Eye (tissue), 1 donor: ENCODE measurements around the gene SMOC2.

Experiments
- DNase-seq: peaks from one replicate; pipeline ENCODE4 v3.0.0-alpha.2; 2015

The SMOC2 gene, protein sequence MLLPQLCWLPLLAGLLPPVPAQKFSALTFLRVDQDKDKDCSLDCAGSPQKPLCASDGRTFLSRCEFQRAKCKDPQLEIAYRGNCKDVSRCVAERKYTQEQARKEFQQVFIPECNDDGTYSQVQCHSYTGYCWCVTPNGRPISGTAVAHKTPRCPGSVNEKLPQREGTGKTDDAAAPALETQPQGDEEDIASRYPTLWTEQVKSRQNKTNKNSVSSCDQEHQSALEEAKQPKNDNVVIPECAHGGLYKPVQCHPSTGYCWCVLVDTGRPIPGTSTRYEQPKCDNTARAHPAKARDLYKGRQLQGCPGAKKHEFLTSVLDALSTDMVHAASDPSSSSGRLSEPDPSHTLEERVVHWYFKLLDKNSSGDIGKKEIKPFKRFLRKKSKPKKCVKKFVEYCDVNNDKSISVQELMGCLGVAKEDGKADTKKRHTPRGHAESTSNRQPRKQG

DNA sequence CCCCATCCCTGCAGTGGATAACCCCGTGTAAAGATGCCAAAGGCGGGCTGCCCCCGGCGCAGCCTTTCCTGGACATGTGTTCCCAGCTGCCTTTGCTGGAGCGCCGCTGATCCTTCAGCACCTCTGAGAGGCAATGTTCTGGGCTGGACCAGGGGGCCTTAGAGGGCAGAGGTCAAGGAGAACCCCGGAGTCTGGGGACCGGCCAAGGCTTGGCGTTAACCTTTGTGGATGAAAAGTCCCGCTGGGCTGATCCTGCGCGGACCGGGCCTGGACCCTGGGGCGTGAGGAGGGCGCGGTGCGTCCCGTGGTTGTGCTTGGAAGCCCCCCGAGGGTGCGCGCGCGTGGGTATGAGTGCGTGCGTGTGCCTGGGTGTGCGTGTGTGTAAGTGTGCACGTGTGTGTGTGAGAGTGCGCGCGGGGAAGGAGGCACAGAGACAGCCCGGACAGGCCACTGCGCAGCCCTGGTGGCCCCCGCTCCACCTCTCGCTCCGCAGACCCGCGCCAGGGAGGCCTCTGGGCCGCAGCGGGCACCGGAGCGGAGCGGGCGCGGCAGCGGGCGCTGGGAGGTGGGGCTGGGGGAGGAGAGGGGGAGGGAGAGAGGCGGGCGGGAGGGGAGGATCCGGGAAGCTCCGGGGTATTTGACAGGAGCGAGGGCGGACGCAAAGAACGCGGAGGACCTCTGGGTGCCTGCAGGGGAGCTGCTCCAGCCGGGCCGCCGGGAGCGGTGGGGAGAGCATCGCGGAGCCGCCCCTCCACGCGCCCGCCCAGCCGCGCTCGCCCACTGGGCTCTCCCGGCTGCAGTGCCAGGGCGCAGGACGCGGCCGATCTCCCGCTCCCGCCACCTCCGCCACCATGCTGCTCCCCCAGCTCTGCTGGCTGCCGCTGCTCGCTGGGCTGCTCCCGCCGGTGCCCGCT is at the start of gene SMOC2:
TSS of gene SMOC2 (plus strand) at position 665 of the 914 bp plus-strand sequence. CDS start at position 852, 187 bp downstream.
- peak; percentile 67 for DNase-seq

DNA sequence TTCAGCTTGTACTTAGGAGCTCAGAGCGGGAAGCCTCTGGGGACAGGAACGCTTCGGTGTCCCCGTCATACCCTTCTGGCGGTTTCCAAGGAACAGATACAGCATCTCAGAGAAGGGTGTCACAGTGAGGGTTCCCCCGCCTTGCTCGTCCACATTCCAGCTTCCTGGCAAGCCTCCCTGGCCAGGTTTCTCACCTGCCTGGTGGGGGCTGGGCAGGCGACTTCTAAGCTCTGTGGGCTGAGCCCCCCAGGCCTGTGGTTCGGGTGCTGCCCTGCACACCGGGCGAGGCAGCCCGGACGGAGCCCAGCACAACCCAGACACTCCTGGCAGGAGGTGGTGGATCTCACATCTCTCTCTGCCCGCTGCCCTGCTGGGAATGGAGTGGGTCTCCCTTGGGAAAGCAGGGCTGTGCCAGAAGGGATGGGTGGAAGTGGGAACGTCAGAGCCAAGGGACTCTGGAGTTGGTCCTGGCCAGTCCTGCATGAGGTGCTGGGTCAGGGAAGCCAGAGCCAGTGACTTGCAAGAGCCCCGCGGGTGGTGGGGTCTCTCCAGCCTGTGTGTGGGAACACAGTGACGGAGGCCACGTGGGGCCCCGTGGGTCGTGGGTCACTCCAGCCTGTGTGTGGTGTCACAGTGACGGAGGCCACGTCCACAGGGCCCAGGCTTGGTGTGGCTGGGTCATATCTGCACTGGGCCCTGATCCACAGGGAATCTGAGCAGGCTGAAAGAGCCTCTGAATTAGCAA is 47.7 kb upstream of the SMOC2 start:
- DNase-seq: no peak

DNA sequence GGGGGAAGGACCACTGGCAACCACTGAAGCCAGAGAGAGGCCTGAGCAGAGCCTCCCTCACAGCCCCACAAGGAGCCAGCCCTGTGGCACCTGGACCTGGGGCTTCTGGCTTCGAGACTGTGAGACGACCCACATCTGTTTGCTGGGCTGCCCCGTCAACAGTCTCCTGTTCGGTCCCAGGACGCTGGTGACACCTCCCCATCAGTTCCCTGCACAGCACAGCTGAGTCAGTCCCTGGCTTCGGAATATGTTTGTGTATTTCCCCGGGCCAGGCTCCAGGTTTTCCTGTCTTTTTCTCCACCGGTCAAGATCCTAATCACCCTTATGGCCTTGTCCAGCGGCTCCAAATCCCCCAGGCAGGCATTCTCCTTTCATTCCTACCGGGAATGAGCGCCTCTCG is 46.4 kb upstream of the SMOC2 start:
- DNase-seq: no peak

DNA sequence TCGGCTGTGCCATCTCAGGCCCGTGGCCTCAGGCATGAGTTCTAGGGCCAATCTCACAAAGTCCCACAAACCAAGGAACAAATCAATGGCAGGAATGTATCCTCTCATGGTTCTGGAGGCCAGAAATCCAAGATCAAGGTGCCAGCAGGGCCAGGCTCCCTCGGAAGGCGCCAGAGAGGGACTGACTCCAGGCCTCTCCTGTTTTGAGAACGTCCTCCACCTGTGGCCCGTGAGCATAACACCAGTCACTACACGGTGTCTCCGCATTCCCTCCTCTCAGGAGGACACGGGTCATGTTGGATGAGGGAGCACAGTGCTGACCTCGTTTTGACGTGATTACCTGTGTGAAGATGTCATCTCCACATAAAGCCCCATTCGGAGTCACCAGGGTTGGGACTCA is 45.0 kb upstream of the SMOC2 start:
- no peak for DNase-seq

DNA sequence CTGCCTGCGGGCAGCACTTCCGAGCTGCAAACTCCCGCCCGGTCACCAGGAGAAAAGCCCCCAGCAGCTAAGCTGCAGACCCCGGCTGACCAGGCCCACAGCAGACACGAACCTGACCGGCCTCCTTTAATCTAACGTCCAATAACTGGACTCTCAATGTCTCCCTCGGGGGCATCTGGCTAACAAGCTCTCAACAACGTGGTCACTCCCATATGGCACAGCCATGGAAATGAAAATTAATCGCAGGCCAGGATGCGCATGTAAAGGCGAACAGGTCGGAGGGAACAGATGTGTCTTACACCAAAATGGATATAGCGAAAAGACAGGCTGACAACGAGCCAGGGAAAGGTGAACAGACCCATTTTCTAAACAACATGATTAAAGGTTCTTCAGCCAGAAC is 44.4 kb upstream of the SMOC2 start:
- no peak for DNase-seq

DNA sequence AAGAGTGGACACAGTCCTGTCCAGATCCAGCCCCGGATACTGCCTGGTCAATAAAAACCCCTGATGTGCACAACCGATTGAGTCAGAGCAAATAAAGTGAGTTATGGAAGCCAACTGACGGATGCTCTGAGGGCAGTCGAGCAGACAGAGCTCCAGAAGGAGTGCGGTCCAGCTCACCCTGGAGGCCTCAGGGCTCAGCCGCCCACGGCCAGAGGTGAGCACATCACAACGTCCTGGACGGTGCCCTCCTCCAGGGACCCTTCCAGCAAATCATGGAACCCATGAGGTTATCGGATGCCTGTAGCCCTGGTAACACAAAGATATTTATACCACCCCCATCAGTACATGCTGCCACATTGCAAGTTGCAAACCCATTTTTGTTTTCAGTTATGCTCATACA is 44.0 kb upstream of the SMOC2 start:
- no peak for DNase-seq

DNA sequence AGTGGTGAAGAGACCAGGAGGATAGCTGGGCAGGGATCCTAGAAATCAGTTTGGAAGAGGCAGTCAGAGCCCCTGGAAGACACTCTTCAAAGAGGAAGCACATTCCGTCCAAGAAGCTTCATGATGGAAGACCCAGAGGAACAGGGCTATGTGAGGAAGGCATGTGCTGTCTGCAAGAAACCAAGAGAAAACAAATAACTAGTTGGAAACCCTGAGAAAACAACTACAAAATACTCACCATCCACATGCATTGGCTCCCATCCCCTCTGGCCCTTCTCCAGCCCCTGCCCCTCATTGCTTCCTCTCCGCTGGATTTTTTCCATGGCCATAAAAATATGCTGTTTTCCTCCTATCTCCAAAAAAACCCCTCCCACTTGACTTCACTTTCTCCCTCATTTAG is 40.9 kb upstream of the SMOC2 start:
- DNase-seq: peak; percentile 58

DNA sequence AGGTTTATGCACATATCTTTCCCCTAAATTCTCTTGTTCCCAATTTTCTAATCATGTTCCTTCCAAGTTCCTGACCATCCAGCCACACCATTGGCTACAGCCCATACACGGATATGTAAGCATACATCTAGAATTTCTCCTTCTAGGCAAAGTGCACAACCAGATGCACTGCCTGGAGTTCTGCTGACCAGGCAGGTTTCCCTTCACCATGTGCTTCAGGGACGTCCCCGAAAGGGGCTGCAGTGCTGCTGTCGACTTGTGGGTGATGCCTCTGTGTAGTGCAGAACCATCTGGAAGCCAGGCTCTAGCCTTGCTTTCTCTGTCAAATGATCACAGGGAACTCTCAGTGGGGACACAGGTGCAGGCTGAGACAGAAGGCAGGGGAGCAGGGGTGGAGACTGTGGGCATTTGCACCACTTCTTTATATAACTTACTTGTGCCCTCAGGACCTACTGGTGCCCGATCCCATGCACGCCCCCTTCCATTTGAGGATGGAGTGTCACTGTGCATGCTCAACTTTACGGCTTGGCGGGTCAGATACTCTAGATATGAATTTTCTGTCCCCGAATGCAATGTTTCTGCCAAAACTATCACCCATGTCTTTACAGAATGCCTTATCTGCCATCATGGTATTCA is 37.5 kb upstream of the SMOC2 start:
- DNase-seq: no peak

DNA sequence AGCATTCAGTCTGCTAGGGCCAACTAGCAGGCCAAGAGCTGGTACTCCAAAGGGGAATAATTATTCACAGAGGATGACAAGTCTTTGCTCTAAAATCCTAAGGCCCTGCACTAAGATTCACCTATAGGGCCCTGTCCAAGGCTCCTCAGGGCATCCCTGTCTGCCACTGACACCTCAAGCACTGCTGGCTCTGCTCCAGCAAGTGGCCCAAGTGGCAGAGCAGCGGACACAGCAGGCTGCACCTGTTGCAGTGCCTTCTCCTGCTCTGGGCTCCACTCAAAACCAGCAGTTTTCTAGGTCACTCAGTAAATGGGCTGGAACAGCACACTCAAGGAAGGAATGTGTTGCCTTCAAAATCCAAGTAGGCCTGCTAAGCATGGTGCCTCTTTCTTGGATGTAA is 36.4 kb upstream of the SMOC2 start:
- no peak for DNase-seq

DNA sequence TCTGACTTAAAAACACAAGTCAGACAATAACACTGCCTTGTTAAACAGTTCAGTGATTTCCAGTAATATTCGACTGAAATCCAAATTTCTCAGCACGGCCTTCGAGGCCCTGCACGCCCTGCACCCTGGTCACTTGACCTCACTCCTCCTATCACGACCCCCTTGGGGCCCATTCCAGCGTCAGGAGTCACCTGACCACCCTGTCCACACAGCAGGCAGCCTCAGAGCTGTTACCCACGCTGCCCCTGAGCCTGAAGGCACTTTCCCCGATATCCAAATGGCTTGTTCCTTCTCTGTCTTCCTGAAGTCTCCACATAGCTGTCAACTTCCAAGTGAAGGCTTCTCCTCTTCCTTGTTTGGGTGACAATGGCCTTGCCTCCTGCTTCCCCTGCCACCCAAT is 33.1 kb upstream of the SMOC2 start:
- no peak for DNase-seq

DNA sequence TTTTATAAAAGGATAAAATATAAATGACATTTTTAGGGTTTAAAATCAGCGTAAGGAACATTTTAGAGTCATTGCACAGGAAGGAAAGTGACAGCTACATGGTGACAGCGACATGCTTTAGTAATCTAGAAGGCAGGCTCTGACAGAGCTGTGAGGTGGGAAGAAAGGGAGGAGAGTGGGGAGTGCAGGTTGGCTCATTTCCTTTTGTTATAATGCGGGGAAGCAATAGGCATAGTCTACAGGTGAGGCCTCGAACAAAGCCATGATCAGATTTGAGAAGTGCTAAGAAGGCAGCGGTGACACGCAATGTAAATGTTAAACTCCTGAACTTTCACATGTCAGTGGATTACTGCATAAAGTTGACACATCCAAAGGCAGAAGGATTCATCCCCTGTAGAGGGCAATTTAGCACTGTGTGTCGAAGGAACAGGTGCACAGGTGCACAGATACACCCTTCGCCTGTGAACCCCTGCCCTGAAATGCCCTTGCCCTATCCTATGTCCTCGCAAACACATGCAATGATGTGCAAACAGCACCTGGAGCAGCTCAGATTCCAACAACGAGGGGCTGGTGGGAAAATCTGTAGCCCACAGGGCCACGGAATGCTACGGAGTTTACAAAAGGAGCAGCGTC is 32.4 kb upstream of the SMOC2 start:
- DNase-seq: no peak

DNA sequence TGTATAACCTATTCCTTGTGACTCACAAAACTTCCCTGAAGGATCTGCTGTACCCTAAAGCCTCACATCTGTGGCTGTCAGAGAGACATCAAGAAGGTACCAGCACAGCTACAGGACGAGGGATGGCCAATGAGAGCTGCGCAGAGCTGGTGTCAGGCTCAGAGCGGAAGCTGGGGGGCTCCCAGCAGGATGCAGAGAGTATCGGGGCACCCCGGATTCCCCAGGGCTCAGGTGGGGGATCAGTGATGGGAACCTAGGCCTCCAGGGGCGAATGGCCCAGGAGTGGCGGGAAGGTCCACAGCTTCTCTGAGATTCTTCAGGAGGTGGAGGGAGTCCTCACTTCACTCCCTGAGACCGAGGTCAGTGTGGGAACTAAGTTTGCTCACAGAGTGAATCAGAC is 30.9 kb upstream of the SMOC2 start:
- DNase-seq: no peak

DNA sequence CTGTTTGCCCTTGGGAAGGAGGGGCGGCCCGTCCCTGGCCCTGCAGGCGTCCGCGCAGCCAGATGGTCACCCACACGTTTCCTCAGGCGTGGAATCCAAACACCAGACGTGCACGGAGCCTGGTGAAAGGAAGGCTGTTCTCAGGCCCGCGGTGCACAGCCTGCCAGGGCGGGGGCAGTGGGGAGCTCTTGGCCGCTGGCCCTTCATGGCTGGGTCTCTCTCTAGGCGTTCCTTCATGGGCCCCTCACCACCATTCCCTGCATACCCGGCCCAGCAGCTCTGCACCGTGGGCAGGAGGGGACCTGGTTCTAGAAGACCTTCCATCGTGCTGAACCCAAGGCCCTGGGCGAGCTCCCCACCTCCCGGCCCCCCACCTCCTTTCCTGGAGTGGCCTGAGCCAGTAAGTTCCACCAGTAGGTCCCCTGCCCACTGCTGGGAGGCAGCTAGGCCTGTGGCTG is 30.4 kb upstream of the SMOC2 start:
- no peak for DNase-seq

DNA sequence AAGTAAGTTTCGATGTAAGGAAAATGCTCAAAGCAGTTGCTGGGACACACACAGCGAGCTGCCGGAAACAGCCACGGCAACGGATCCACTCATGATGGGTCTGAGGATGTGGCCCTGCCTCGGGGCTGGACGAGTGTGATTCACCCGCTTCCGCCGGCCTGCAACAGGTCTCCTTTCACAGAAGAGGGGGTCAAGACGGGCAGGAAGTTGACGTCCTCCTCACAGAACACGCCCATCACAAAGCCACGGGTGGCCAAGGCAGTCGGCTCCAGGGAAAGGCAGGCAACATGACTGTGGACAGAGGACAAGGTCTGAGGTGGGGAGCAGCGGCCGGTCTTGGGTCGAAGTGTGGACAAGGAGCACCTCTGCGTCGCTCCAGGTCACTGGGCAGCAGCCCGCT is 29.9 kb upstream of the SMOC2 start:
- no peak for DNase-seq

DNA sequence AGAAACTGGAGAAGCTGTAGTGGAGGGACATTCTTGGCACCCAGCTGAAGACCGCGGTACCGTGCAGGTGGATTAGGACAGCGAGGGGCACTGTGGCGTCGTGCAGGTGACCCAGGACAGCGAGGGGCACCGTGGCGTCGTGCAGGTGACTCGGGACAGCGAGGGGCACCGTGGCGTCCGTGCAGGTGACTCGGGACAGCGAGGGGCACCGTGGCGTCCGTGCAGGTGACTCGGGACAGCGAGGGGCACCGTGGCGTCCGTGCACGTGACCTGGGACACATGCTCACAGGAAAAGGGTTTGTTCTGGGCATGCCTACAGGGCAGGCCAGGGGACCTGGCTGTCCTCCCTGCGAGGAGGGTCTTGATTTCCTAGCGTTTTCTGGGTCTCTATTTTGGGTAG is 29.2 kb upstream of the SMOC2 start:
- no peak for DNase-seq

DNA sequence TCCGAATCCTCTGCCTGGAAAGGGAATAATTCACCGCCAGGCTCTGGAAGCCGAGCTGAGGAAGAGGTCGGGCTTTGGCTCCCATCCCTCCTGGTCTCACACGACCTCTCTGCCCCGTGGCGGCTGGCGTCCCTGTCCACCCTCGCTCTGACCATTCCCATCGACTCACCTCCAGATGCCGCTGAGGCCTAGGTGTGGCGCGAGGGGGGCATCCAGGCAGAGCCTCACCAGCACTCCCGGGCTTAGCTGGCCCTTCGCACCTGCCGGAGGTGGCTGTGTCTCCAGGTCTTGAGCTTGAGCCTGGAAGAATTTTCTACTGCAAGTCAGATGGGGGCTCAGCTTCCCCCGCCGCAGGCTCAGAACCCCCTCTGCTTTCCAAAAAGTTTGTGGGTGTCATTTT is 28.5 kb upstream of the SMOC2 start:
- no peak for DNase-seq

DNA sequence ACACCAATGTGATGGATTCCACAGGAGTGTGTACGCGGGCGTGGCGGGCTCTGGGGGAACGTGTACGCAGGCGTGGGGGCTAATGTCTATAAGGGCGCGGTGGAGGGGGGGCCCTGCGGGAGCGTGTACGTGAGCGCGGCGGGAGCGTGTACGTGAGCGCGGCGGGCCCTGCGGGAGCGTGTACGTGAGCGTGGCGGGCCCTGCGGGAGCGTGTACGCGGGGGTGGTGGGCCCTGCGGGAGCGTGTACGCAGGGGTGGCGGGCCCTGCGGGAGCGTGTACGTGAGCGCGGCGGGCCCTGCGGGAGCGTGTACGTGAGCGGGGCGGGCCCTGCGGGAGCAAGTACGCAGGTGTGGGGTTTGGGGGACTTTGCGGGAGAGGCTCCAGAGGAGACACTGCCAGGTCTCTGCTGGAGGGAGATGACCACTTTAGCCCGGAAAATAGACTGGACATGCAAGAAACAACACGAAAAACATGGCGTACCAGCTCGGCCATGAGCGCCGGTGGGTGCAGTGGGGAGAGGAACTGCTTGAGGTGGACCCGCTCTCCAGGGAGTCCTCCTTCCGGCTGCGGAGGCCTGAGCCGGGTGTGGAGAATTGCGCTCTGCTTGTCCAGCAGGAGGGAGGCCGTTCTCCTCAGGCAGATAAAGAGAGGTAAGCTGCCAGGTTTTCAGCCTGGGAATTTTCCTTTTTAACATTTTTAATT is 27.8 kb upstream of the SMOC2 start:
- DNase-seq: no peak

DNA sequence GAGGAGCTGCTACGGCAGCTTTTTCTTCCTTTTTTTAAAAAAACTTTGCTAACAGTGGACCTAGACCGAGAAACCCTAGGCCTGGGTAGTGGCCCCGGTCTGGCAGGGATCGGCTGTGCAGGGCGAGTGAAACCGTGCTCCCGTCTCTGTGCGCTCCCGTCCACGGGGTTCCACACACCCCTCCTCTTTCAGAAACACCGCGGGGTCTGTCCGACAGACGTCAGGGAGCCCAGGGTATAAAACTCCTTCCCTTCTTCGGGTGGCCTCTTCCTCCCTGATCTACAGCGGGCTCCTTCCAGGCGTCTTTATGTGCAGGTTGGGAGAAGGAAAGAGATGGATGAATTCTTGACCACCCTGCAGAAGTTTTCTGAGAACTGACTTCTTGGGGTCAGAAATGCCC is 27.1 kb upstream of the SMOC2 start:
- DNase-seq: no peak

DNA sequence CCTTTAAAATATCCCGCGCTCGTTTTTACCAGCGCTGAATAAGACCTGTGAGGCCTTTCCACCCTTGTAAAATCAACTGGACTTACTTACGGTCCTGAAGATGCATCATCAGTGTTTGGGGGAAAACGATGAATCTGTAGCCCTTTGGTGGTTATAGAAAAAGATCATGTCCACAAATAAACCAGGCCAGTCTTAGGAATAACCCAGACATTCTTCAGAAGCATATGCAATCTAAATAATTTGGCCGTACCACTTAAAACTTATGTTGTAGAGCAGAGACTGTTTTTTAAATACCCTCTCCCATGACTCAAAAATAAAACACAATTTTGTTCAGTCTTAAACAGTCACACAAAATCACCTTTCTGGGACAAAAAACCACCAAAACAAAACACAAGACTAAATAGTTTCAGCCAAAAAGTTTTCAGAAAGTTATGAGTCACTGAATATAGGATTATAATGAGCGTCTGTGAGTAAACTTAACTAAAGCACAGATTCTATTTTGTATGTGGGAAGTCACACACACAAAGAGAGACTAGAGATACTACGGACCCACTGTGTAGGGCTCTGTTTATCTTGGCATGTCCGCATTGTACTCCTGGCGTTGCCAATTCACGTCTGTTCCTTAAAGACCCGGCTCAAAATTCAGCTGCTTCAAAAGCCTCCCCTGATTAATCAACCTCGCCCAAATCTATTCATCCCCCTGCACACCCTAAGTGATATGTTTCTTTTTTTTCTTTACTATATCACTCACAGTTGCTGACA is 26.5 kb upstream of the SMOC2 start:
- peak; percentile 74 for DNase-seq

DNA sequence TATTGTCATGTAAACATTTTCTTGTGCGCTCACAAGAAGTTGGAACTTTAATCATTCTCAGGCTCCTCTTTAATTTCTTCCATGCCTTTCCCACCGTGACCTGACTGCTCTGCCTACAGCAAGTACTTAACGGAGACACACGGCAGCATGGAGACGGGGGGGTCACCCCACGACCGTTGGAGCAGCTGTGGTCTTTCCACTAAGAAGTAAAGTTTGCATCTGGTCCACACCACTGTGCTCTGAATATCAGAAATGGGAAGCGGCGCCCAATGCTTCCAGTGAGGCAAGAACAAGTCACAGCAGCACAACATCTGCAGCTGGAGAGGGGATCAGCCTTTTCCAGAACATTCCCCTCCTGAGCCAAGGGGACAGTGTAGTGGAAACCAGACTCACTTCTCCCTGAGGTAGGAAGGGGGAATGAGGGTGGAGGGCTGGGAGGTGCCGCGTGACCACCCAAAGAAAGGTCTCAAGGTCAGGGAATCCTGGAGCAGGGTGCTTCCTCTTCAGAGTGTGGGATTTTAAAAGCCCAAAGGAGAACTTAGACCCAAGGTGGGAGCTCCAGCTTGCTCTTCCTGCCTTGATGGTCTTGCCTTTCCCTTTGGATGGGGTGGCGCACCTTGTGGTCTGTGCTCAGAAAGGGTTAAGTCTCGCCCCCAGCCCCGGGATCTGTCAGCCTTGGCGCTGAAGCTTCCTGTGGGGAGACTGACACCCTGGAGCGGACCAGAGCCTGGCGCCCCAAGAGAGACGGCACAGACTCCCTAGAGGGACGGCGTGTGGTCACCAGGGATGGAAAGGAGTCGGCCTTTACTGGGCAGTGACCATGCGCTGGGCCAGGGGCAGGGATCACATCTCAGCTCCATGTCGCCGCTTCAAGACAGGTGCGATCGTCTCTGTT is 25.6 kb upstream of the SMOC2 start:
- DNase-seq: peak; percentile 65
